Measurements from ENCODE around the gene NRG3.

DNA sequence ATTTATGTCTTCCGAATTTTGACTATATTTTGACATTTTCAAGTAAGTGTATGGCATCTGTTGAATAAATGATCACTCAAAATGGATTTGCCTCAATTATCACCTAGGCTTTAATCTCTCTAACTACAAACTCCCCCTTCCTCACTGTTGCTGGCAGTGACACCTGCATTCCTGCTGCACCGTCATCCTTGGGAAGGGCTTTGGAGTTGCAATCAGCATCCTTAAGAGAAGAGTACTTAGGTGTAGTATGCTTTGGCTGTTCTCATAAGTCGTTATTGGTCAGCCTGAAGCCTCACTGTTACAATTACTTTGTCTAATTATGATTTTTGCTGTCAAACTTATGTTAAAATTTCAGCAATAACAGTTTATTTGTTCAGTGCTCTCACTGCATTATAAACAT, 415.0 kb downstream of the NRG3 start:
- TF ChIP-seq, protein P1, sequence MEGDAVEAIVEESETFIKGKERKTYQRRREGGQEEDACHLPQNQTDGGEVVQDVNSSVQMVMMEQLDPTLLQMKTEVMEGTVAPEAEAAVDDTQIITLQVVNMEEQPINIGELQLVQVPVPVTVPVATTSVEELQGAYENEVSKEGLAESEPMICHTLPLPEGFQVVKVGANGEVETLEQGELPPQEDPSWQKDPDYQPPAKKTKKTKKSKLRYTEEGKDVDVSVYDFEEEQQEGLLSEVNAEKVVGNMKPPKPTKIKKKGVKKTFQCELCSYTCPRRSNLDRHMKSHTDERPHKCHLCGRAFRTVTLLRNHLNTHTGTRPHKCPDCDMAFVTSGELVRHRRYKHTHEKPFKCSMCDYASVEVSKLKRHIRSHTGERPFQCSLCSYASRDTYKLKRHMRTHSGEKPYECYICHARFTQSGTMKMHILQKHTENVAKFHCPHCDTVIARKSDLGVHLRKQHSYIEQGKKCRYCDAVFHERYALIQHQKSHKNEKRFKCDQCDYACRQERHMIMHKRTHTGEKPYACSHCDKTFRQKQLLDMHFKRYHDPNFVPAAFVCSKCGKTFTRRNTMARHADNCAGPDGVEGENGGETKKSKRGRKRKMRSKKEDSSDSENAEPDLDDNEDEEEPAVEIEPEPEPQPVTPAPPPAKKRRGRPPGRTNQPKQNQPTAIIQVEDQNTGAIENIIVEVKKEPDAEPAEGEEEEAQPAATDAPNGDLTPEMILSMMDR (IDR thresholded peaks at IDR 0.05), result no peak
- TF ChIP-seq POLR2A (IDR thresholded peaks at IDR 0.05), result no peak
- no peak for TF ChIP-seq EP300 (IDR thresholded peaks at IDR 0.05; ENCODE audit: low read depth)

All from transverse colon (tissue), 3 donors.